ENCODE data around the gene MCF2L2. TPM values are rescaled to one million over a fixed set of nuclear protein-coding genes. Genes with fewer than 3 reads are reported as not detected.
A peak's percentile ranks its signal among the peaks of the same experiment; 100 is the strongest.

Gene MCF2L2
- total RNA-seq, 3 donors from 2014 or later (not counting 1 experiment from before 2014, with no cell fraction given): 2.2 to 4.9 (median 2.7) TPM

DNA sequence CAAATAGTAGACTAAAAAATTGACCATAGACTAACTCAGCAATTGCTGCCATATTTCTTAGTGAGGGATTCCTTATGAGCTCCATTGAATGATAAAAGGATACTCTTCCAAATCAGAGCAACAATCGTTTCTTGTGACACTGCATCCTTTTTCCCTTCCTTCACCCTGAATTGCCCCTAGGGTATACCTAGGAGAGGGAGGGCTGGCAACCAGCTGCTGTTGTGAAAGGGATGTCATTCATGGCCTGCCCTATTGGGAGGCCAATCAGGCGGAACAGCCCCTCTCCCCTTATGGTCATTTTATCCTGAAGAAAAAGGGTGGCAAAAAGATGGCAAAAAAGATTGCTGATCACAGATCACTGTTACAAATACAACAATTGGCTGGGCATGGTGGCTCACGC, 149.0 kb downstream of the MCF2L2 start:
- no peaks in the 10 kb centered on the region for H3K27me3 ChIP-seq (ENCODE audit: control insufficient read depth, insufficient read depth, low read length)
- no peaks in the 10 kb centered on the region for H3K36me3 Mint-ChIP-seq
- H3K4me3 ChIP-seq (ENCODE audit: low read length): no peak overlapping the region
- H3K4me3 Mint-ChIP-seq: no peak overlapping the region
- no peak overlapping the region for H3K27ac ChIP-seq (ENCODE audit: low read length)
- H3K36me3 ChIP-seq (ENCODE audit: control insufficient read depth, insufficient read depth, low read length): no peaks in the 10 kb centered on the region
- peaks cover 0 to 5% of the 10 kb centered on the region in 2 donors for H3K27me3 Mint-ChIP-seq (ENCODE audit: low read depth in 2 of 2)
- intact Hi-C loops (cut with micrococcal nuclease): no loop called here
- no peaks in the 10 kb centered on the region for H3K9me3 Mint-ChIP-seq
- H3K4me1 Mint-ChIP-seq: no peaks in the 10 kb centered on the region
- 100% methylated on average over 2 of the region's 3 CpGs for WGBS (ENCODE audit: insufficient coverage)
- no peaks in the 10 kb centered on the region for H3K4me1 ChIP-seq (ENCODE audit: control insufficient read depth, insufficient read depth, low read length)
- ATAC-seq: no peak
- TF ChIP-seq, protein P1, sequence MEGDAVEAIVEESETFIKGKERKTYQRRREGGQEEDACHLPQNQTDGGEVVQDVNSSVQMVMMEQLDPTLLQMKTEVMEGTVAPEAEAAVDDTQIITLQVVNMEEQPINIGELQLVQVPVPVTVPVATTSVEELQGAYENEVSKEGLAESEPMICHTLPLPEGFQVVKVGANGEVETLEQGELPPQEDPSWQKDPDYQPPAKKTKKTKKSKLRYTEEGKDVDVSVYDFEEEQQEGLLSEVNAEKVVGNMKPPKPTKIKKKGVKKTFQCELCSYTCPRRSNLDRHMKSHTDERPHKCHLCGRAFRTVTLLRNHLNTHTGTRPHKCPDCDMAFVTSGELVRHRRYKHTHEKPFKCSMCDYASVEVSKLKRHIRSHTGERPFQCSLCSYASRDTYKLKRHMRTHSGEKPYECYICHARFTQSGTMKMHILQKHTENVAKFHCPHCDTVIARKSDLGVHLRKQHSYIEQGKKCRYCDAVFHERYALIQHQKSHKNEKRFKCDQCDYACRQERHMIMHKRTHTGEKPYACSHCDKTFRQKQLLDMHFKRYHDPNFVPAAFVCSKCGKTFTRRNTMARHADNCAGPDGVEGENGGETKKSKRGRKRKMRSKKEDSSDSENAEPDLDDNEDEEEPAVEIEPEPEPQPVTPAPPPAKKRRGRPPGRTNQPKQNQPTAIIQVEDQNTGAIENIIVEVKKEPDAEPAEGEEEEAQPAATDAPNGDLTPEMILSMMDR (IDR thresholded peaks at IDR 0.05): no peak
- H3K27ac Mint-ChIP-seq: no peak overlapping the region
- no peaks in the 10 kb centered on the region for H3K9me3 ChIP-seq (ENCODE audit: control insufficient read depth, insufficient read depth, low read length)
- DNase-seq: no peak

DNA sequence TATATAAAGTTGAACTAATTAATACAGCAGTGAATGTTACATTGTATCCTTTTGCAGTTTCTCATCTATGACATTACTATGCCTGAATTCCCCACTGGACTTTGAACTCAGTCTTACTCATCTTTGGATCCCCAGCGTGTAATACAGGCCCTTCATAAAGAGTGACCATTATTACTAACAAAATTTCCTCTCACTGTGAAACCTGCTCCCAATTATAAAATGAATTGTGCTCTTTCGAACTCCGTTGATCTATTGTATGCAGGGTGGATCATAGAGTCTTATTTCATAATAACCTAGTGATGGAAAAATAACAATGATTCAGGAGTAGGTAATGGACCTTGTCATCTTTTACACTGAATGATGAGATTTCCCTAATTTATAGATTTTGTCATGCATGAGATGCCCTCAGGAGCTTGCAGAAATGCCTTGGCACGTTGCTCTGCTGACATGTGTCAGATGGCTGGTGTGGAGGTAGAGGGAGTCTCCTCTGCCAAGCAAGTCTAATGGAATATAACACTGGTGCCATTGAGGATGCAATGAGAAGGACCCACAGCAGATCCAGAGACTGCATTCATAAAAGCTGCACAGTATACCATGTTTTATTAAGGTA, 149.8 kb downstream of the MCF2L2 start:
- Mint-ChIP-seq H3K4me1 (no peaks in the 10 kb centered on the region), H3K36me3 (no peaks in the 10 kb centered on the region), H3K4me3 (no peak overlapping the region), H3K27ac (no peak overlapping the region), H3K9me3 (no peaks in the 10 kb centered on the region), H3K27me3 (ENCODE audit: low read depth in 2 of 2) (peaks cover 0 to 5% of the 10 kb centered on the region in 2 donors)
- peak in 1 of 3 donors; percentile 24 for ATAC-seq
- Histone ChIP-seq H3K9me3 (ENCODE audit: control insufficient read depth, insufficient read depth, low read length) (no peaks in the 10 kb centered on the region), H3K27ac (ENCODE audit: low read length) (no peak overlapping the region), H3K4me3 (ENCODE audit: low read length) (no peak overlapping the region), H3K27me3 (ENCODE audit: control insufficient read depth, insufficient read depth, low read length) (no peaks in the 10 kb centered on the region), H3K36me3 (ENCODE audit: control insufficient read depth, insufficient read depth, low read length) (no peaks in the 10 kb centered on the region), H3K4me1 (ENCODE audit: control insufficient read depth, insufficient read depth, low read length) (no peaks in the 10 kb centered on the region)
- WGBS (ENCODE audit: insufficient coverage): 89% methylated on average over 2 of the region's 4 CpGs
- intact Hi-C loops (cut with micrococcal nuclease): no loop called here
- no peak for DNase-seq
- TF ChIP-seq, protein P1 (IDR thresholded peaks at IDR 0.05): no peak

DNA sequence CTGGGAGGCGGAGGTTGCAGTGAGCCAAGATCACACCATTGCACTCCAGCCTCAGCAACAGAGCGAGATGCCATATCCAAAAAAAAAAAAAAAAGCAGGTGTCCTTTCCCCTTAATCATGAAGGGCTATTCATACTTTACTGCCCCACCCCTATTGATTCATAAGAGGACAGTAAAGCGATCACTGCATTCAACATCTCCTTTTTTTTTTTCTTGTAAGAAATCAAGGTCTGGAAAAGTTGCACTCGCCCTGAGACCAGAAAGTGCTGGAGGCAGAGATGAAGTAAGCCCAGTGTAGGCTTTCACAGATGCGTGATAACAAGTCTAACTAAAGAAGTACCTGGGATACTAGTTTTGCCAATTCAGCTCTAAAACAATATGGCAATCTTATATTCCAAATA, 151.2 kb downstream of the MCF2L2 start:
- H3K4me1 ChIP-seq (ENCODE audit: control insufficient read depth, insufficient read depth, low read length): no peaks in the 10 kb centered on the region
- Mint-ChIP-seq H3K36me3 (no peaks in the 10 kb centered on the region), H3K4me1 (no peaks in the 10 kb centered on the region), H3K9me3 (no peaks in the 10 kb centered on the region), H3K27ac (no peak overlapping the region), H3K4me3 (no peak overlapping the region), H3K27me3 (ENCODE audit: low read depth in 2 of 2) (peaks cover 0 to 5% of the 10 kb centered on the region in 2 donors)
- H3K36me3 ChIP-seq (ENCODE audit: control insufficient read depth, insufficient read depth, low read length): no peaks in the 10 kb centered on the region
- TF ChIP-seq, protein P1 (IDR thresholded peaks at IDR 0.05): no peak
- no peak overlapping the region for H3K4me3 ChIP-seq (ENCODE audit: low read length)
- ATAC-seq (no peak), DNase-seq (no peak)
- H3K27ac ChIP-seq (ENCODE audit: low read length): no peak overlapping the region
- intact Hi-C loops (cut with micrococcal nuclease): no loop called here
- H3K9me3 ChIP-seq (ENCODE audit: control insufficient read depth, insufficient read depth, low read length): no peaks in the 10 kb centered on the region
- H3K27me3 ChIP-seq (ENCODE audit: control insufficient read depth, insufficient read depth, low read length): no peaks in the 10 kb centered on the region
- 95% methylated on average over 5 of the region's 5 CpGs for WGBS (ENCODE audit: insufficient coverage)

DNA sequence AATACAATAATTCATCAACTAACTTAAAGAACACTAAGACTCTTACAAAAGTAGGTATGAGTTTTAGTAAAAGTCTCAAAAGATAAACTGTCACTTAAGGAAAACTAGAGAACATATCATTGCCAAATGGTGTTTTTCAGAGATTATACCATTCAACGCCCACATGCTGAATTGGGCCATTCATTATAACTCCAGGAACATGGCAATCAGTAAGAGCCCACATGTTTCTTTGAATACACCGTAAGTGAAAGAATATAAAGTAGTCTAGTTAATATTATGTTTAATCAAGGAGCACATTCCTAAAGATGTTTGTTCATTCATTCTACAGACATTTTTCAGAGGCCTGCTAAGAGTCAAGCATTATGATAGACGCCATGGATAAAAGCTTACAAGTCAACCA, 152.5 kb downstream of the MCF2L2 start:
- TF ChIP-seq, protein P1 (IDR thresholded peaks at IDR 0.05): no peak
- no peak overlapping the region for H3K27ac ChIP-seq (ENCODE audit: low read length)
- H3K27me3 ChIP-seq (ENCODE audit: control insufficient read depth, insufficient read depth, low read length): no peaks in the 10 kb centered on the region
- Mint-ChIP-seq H3K4me3 (no peak overlapping the region), H3K36me3 (no peaks in the 10 kb centered on the region), H3K27ac (no peak overlapping the region), H3K9me3 (no peaks in the 10 kb centered on the region), H3K27me3 (ENCODE audit: low read depth in 2 of 2) (peaks cover 0 to 8% of the 10 kb centered on the region in 2 donors), H3K4me1 (no peaks in the 10 kb centered on the region)
- no peak for ATAC-seq
- no peaks in the 10 kb centered on the region for H3K9me3 ChIP-seq (ENCODE audit: control insufficient read depth, insufficient read depth, low read length)
- no peak for DNase-seq
- no peak overlapping the region for H3K4me3 ChIP-seq (ENCODE audit: low read length)
- WGBS (ENCODE audit: insufficient coverage): 100% methylated on average over 2 of the region's 3 CpGs
- H3K36me3 ChIP-seq (ENCODE audit: control insufficient read depth, insufficient read depth, low read length): no peaks in the 10 kb centered on the region
- no peaks in the 10 kb centered on the region for H3K4me1 ChIP-seq (ENCODE audit: control insufficient read depth, insufficient read depth, low read length)
- intact Hi-C loops (cut with micrococcal nuclease): no loop called here

Measured in natural killer cell (primary cell).